Activated T-cell treated with anti-CD3 and anti-CD28 coated beads for 24 hours (primary cell): ENCODE results near the gene PKM.
"Not testable (repeated sequence)": the region's sequence is repeated elsewhere in the genome, so short reads cannot be mapped to it uniquely, and the experiment has no call there.

Experiments
- DNase-seq: peaks from one replicate; pipeline ENCODE4 v3.0.0-alpha.2; 2020; ENCODE audit warnings: low read depth

PKM gene

DNA sequence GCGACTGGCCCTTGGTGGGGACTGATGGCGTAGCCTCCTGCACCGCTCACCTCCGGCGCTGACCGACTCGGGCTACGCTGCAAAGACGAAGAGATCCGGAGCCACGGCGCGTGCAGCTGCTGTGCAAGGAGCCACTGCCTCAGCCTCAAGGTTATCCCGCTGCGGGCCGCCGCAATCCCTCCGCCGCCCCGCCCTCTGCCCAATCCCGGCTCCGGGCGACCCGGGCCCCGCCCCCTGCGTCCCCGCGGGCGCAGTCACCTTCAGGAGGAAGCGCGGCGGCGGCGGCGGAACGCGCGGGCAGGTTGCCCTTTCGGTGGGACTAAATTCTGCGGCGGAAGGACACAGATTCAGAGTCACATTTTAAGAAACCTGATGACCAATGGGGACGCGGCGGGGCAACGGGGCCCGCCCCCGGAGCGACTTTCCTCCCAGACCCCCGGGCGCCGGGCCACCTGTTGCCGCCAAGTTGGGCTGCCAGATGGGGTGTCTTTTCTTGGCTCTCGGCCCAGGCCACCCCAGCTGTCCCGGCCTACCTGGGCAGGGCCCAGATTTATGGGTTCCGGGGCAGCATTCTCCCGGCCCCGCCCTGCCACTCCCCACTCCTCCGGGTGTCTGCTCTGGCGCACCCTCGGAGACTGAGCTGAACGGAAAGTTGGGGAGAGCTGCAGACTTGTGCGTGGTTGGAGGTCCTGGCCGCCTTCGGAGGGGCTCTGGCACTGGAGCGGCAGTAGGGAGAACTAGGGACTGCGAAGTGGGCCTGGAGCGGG, at the start of gene PKM:
Gene PKM, minus strand, starts transcription at position 125 of the 767 bp plus-strand sequence. CDS start 12,093 bp downstream, outside the sequence.
- peak; percentile 97 for DNase-seq

DNA sequence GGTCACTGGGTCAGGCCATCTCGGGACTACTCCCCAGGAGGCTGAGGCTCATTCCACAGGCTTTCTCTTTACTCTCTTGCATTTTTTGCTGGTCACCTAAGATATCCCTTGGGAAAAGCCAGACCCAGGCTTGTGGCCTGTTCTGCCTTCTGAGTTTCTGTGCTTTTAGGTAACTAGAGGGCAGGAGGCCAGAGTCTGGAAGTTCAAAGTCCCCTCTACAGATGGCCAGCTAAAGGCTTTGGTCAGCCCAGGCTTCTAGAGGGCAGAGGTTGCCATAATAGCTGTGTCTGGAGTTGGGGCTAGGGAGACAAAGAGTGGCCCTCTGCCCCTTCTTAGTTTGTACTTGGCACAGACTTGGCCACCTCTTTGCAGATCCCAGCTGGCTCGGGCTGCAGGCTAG, 49.8 kb upstream of the PKM start:
- DNase-seq: no peak

DNA sequence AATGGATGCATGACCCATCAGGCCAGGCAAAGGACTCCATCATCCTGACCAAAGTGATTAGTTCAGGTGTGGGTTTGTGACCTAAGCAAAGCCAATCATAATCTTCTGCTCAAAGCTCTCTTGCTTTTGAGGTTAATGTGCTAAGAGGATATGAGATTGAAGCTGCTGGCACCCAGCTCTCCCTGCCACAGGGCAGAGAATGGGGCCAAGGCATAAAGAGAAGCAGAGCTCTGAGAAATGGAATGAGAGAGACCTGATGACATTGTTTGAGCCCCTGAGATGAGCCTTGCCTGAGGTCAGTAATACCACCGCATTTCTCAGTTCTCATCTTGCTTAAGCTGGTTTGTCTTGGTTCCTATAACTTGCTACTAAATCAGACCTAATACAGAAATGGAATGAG, 47.7 kb upstream of the PKM start:
- DNase-seq: no peak

DNA sequence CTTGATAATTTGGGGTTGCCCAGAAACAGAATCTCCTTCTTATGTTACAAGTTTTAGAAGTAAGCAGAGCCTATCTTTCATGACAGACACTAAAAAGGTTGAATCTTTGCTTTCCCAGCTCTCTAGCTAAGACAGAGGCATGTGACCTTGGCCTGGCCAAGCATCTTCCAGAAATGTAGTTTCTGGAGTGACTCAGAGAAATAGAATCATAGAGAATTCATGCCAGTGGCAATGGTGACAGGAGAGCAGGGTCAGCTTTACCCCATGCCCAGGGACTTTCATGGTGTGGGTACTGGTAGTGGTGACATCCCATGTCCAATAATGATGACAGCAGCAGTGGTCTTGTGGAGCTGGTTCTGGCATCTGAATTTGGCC, 45.3 kb upstream of the PKM start:
- no peak for DNase-seq

DNA sequence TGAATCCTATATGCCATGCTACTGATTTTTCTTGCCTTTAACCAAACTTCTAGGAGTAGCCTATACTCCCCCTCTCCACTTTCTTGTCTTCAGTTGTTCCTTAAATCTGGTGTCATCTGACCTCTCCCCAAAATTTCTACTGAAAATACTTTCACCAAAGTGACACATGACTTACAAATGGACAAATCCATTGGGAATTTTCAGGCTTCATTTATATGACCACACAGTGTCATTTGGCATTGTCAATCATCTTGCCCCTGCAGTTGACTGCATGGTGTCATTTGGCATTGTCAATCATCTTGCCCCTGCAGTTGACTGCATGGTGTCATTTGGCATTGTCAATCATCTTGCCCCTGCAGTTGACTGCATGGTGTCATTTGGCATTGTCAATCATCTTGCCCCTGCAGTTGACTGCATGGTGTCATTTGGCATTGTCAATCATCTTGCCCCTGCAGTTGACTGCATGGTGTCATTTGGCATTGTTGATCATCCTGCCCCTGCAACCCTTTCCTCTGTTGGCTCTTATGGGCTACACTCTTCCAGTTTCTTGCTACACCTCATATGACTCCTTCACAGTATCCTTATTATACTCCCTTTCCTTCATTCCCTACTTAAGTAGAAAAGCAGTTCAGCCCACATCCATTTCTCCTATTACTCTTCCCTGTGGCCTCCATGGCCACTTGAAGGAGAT, 44.8 kb upstream of the PKM start:
- not testable (repeated sequence) for DNase-seq

DNA sequence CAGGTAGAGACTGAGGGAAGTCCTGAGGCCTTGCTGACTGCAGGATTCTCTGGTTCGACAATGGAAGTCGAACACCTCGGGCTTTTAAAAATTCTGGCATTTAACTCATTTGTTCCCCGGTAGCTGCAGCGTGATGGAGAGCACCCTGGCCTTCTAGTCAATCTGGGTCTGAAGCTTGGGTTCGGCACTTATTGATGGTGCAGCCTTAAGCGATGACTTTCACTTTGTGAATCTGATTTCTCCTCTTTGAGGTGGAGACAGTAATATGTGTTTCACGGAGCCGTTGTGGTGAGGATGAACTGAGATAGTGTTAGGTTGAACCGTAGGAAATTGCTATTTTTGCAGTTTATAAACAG, 42.0 kb upstream of the PKM start:
- DNase-seq: no peak

DNA sequence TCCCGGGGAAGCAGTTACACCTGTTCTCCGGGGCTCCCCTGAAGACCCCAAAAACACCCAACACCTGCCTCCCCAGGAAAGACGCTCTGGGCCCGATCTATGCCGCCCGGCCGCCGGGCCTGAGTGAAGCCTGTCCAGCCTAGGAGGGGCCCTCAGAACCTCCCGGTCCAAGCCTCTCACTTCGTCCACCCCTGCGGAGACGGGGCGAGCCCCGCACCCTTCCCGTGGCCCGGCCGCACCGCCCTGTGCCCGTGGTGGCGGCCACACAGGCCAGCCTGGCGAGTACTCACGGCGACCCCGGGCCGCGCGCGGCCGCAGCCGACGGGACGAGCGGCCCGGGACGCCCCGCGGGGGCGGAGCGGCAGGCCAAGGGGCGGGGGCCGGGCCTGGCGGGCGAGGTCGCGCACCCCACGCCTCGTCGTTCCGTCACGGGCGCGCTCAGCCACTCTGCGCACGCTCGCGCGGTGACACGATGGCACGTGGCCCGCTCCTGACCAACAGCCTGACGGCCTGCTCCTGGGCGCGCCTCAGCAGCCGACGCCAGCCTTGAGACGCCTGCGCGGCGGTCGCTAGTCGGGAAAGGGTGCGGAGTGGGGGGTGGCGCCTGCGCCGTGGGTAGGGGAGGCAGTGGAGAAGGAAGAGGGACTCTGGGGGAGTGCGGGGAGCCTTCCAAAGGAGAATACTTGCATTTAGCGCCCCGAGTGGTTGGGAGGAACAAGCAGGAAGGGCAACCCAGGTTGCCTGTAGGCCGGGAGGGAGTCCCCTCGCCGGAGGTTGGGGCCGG, 41.4 kb upstream of the PKM start, which contains the start of gene PARP6:
Gene PARP6, minus strand, starts transcription at position 342 of the 784 bp plus-strand sequence. CDS start 5,077 bp downstream, outside the sequence.
- DNase-seq: peak; percentile 98

DNA sequence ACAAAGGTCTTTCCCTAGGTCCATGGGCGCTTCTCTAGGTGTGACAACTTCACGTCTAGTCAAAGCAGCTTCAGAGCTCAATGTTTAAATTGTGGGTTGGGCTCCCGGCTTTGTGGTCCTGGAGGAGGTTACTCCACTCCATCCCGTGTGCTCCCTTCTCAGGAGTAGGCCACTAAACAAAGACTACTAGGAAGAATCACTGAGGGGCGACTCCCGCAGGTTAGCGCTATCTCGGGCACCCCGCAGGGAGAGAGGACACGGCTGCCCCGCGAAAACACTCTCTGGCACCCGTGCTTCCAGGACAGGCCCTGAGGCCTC, 40.9 kb upstream of the PKM start:
- no peak for DNase-seq

DNA sequence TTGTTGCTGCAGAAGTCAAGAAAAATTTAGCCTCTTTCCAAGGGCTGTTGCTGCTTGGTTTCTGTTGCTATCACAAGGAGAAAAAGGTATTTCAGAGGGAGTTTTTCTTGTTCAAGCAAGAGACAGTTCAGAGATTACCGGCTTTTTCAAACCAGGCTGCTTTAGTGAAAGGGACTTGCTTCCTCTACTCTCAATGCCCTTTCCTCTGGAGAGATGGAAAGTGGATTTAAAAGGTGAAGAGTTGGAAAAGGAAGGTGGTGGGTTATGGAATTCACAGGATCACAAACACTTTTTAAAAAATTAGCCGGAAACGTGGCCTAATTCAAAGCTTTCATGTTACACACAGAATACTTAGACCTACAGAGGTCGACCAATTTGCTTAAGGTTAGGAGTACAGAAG, 40.2 kb upstream of the PKM start:
- no peak for DNase-seq

DNA sequence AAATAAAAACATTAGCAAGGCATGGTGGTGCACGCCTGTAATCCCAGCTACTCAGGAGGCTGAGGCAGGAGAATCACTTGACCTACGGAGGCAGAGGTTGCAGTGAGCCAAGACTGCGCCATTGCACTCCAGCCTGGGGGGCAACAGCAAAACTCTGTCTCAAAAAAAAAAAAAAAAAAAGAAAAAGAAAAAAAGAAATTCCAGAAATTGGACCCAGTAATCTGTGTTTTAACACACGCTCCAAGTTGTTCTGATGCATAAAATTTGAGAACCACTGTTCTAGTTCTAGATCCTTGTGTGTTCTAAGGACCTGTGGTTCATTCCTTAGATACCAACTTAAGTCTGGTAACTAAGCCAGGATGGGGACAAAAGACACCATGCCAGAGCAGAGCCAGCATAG, 38.7 kb upstream of the PKM start:
- DNase-seq: no peak

DNA sequence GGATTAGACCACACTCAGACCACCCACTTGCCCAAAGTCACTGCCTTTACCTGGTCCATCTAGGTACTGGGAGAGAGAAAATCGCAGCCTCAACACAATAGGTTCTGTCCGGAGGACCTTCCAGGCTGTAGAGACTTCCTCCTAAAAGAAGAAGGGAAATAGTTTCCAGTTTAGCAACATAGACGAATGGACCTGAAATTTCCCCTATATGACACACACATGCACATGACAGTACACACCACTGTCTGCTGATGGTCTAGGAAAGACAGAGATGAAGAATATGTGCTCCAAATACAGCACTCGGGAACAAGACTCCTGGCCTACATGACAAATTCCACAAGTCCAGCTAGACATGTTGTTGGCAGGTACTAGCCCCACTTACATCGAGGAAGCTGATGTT, 34.0 kb upstream of the PKM start:
- no peak for DNase-seq

DNA sequence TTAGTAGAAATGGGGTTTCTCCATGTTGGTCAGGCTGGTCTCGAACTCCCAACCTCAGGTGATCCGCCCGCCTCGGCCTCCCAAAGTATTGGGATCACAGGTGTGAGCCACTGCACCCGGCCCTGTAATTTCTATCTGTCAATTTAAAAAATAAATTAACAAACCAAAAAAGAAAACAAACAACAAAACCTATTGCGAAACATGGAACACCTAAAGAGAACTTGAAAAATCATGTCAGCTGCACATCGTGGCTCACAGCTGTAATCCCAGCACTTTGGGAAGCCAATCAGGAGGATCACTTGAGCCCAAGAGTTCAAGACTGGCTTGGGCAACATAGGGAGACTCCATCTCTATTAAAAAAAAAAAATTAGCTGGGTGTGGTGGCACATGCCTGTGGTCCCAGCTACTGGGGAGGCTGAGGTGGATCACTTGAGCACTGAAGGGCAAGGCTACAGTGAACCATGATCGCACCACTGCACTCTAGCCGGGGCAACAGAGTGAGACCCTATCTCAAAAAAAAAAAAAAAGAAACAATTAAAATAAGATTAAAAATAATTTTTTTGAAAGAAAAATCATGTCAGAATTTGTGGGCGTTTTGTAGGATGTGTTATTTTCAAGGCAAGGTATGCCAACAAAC, 21.8 kb upstream of the PKM start:
- DNase-seq: no peak

DNA sequence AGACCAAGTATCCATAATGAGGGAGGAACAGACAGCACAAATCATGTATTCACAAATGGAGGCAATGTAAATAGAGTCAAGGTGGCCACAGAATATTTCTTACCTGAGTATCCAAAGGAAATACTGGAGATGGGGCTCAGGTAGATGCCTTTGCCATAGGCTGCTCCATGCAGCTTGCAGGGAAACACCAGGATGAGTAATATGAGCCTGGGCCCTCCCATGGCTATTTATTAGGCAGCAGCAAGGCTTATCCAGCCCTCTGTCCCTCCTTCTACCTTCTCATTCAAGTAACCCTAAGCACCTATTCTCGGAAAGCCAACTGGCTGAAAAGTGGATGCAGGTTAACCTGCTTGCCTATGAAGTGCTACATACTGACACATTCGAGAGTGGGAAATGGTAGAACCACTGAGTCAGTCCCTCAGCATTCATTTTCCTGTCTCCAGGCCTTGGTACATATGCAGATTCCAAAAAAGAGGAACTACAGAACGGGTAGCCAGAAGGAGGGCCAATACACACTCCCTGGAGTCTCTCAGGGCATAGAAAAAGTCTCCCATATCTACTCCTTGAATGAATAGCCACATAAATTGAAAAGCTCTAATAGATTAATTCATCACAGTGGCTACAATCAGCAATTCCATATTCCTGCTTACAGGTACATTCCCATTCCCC, 18.3 kb upstream of the PKM start:
- DNase-seq: no peak

DNA sequence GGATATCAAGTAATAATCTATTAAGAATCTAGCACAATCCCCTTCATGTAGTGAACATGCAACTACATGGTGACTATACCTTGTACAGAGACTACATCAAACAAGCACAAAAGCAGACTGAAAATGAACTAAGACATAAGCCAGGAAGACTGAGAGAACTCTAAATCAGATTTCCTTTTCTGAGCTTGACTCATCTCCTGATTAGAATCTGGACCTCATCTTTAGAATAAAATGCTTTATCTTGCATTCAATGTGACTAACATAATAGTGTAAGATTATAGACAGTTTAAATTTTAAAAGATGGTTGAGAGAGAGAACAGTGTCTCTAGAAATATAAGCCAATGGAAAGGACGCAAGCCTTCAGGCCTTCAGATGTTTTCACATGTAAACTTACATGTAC, 17.5 kb upstream of the PKM start:
- no peak for DNase-seq

DNA sequence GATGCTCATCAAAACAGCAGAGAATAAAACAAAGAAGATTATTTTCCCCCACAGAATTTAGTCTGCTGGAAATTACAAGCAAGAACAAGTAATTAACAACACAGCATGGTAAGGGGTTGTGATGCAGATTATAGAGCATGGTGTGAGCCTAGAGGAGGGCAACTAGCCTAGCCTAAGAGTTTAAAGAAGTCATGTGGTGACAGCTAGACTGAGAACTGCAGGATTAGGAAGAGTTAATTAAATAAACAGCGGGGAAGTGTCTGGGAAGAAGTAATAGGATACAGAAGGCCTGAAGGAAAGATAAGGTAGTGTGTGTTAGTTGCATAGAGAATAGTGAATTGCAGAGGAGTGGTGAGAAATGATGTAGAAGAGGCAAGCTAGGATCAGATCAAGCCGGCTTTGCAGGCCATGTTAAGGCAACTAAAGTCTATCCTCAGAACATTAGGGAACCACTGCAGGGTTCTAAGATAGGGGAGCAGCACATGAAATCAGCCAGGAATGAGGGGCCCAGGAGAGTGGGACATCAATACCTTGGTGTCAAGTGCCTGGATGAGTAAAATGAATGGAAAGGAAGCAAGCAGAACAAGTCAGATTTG, 11.9 kb upstream of the PKM start:
- DNase-seq: no peak

DNA sequence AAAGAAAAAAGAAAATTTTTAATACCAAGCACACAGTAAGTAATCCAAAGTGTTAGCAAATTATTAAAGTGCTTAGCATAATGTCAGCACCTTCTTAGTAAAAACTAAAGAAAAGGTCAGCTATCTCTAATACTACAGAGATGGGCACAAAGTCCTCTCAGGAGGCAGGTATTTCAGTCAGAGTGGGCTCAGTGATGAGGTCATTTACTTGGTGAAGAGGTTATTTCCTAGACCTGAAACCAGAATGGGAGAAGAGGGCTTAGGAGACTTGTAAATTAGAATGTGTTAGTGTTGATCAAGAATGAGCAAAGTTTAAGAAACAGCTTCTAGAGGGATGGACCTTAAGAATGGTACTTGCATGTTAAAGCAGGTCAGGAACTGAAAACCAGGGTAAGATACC, 8.7 kb upstream of the PKM start:
- no peak for DNase-seq

DNA sequence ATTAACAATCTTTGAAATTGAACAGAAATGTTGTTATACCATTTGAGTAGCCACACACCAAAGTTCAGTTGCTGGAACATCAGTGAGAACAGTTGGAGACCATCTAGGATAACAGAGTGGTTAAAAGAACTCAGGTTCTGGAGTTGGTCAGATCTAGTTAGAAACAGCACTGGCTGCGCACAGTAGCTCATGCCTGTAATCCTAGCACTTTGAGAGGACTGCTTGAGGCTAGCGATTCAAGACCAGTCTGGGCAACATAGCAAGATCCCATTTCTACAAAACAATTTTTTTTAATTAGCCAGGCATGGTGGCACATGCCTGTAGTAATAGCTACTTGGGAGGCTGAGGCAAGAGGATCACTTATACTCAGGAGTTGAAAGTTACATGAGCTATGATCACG, 7.6 kb upstream of the PKM start:
- no peak for DNase-seq

DNA sequence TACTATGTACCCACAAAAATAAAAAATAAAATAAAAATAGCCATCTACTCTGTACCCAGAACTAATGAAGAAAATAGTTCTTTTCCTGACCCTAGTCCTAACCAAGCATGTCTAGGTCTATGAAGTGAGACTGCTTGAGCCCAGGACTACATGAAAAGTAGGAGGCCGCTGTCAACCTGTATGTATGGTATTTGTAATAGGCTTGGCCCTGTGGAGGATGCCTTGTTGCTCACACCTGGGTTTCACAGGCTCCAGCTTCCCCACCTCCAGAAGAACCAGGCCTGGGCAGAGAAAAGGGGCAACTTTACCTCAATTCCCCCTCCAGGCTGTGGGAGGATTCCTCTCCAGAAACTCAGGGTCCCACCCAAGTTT, 6.8 kb upstream of the PKM start:
- DNase-seq: no peak

DNA sequence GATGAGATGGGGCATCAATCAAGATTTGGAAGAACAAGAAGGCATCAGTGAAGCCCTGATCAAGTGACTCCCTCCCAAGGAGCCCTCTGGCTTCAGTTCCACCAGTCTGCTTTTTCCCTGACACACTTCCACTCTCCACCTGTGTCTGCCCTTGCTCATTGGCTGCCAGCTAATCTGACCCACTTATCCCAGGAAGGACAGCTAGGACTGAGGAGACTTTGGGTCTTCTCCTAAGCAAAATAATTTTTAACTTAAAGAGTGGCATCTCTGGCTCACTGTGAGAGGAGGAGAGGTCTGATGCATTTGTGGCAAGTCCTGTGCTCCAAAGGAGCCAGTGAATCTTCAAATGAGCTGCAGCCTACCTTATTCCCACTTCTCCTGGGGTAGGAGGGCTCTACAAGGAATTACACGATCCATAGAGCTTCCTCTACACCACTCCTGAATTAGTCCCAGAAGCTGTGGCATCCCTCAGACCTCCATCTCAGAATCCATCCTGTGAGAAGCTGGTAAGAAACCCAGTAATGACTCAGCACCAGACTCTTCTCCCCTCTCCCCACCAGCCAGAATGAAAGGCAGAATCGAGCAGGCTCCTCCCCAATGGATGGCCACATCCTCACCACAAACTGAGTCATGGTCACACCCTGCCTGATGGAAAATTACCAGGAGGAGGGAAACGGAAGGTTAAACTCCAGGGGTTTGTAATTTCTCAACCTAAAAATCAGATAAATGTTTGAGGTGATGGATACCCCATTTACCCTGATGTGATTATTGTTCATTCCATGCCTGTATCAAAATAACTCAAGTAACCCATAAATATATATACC, 6.3 kb upstream of the PKM start:
- peak; percentile 76 for DNase-seq

DNA sequence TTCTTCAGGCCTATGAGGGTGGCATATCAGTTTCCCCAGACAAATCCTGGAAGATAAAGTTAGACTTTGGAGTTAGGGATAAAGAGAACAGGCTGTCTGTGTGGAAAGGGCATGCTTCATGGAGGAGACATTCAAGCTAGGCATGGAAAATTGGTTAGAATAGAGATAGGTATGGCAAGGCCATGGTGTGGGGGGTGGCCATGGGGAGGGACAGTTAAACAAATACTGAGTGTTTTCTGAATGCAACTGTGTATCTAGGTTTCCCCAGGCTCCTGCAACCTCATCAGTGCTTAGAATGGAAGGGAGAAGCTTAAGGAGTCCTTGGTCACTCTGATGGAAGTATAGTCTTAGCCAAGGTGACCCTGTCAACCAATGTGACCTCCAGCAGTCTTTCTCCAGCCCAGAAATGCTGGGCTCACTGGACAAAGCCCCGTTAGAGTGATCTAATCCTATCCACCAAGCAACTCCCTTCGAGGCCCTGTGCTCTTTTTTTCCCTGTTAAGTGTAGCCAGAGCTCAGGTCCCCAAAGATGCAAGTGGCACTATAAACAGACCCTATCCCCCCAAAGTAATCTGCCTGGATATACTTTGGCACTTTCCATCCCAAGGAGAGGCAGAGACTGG, 5.5 kb upstream of the PKM start:
- DNase-seq: no peak
